ENCODE results near the gene SIPA1L3. TPM values are rescaled to one million over a fixed set of nuclear protein-coding genes. Genes with fewer than 3 reads are reported as not detected.

SIPA1L3 gene
- total and polyA plus RNA-seq, 2 of the 13 experiments (the other 11 are each of a cell fraction or from before 2014, with no cell fraction given): 5.5 to 7.7 TPM

- ChIA-PET CTCF (ENCODE audit: low intra/inter-chr PET ratio, low total read pairs) (no interaction called here), POLR2A (no interaction called here)
- FAIRE-seq (no peak), ATAC-seq (no peak), DNase-seq (ENCODE audit: low spot score) (no peak)
- Histone ChIP-seq H3K4me2 (ENCODE audit: low read depth, low read length) (no peak overlapping the region), H3K27me3 (ENCODE audit: control insufficient read depth in 1 of 2, insufficient read depth in 2 of 2, low read length in 2 of 2) (no peaks in the 10 kb centered on the region), H3K4me3 (replicated peaks in 1 of 3; ENCODE audit: insufficient read depth in 1 of 3, low read depth in 2 of 3, low read length in 3 of 3) (no peak overlapping the region), H4K20me1 (ENCODE audit: insufficient read depth, low read length) (no peaks in the 10 kb centered on the region), H3K36me3 (replicated peaks in 1 of 2; ENCODE audit: control insufficient read depth in 1 of 2, insufficient read depth in 2 of 2, low read length in 2 of 2) (peaks cover 7 to 21% of the 10 kb centered on the region in 2 experiments; a peak in 3 of 5 replicates), H3K4me1 (ENCODE audit: insufficient read depth, low read length) (no peaks in the 10 kb centered on the region), H3K27ac (ENCODE audit: extremely low read length, insufficient read depth, low read length) (no peak overlapping the region), H2AFZ (ENCODE audit: low read length) (no peak overlapping the region), H3K9ac (ENCODE audit: insufficient read depth, low read depth, low read length) (no peak overlapping the region), H3K9me3 (ENCODE audit: low read length) (peaks cover 9% of the 10 kb centered on the region; the same call in 1 of the 2 replicates), H3K79me2 (ENCODE audit: insufficient read depth, low read length) (no peaks in the 10 kb centered on the region)
- intact Hi-C loops (cut with micrococcal nuclease; ENCODE audit: unreplicated experiment): no loop called here
- WGBS (ENCODE audit: low lambda C conversion rate): 80% methylated on average over 1 of the region's 5 CpGs
- no TSS peak for BruUV-seq (replicated peaks)
- in situ Hi-C loops (cut with HindIII; ENCODE audit: extremely low pct_ligation_motif_present, low pct_unique_long_range_greater_than_20kb): no loop called here
- TF ChIP-seq GZF1 (CRISPR knock-in tag; IDR thresholded peaks at IDR 0.05) (no peak), ETV5 (CRISPR knock-in tag; IDR thresholded peaks at IDR 0.05; ENCODE audit: borderline replicate concordance) (no peak), ZNF280D (CRISPR knock-in tag; IDR thresholded peaks at IDR 0.05) (no peak), HNF4G (IDR thresholded peaks at IDR 0.05; ENCODE audit: borderline replicate concordance, low read depth, low read length) (no peak), HNF4G (CRISPR knock-in tag; IDR thresholded peaks at IDR 0.05; ENCODE audit: borderline replicate concordance, low read depth) (no peak), MED1 (CRISPR knock-in tag; IDR thresholded peaks at IDR 0.05) (no peak), RBM39 (IDR thresholded peaks at IDR 0.05; ENCODE audit: low read depth, low read length, poor library complexity, severe bottlenecking) (no peak), RBAK (CRISPR knock-in tag; IDR thresholded peaks at IDR 0.05) (no peak), ZNF777 (CRISPR knock-in tag; IDR thresholded peaks at IDR 0.05) (no peak), BRF2 (CRISPR knock-in tag; IDR thresholded peaks at IDR 0.05) (no peak), KLF6 (CRISPR knock-in tag; IDR thresholded peaks at IDR 0.05) (no peak), ZC3H13 (CRISPR knock-in tag; IDR thresholded peaks at IDR 0.05) (no peak), TCF7L2 (IDR thresholded peaks at IDR 0.05; ENCODE audit: low read depth, low read length) (no peak), ZNF350 (CRISPR knock-in tag; IDR thresholded peaks at IDR 0.05; ENCODE audit: borderline replicate concordance, low read depth) (no peak), ZNF670 (CRISPR knock-in tag; IDR thresholded peaks at IDR 0.05; ENCODE audit: borderline replicate concordance) (no peak)
- TF ChIP-seq, protein P1, sequence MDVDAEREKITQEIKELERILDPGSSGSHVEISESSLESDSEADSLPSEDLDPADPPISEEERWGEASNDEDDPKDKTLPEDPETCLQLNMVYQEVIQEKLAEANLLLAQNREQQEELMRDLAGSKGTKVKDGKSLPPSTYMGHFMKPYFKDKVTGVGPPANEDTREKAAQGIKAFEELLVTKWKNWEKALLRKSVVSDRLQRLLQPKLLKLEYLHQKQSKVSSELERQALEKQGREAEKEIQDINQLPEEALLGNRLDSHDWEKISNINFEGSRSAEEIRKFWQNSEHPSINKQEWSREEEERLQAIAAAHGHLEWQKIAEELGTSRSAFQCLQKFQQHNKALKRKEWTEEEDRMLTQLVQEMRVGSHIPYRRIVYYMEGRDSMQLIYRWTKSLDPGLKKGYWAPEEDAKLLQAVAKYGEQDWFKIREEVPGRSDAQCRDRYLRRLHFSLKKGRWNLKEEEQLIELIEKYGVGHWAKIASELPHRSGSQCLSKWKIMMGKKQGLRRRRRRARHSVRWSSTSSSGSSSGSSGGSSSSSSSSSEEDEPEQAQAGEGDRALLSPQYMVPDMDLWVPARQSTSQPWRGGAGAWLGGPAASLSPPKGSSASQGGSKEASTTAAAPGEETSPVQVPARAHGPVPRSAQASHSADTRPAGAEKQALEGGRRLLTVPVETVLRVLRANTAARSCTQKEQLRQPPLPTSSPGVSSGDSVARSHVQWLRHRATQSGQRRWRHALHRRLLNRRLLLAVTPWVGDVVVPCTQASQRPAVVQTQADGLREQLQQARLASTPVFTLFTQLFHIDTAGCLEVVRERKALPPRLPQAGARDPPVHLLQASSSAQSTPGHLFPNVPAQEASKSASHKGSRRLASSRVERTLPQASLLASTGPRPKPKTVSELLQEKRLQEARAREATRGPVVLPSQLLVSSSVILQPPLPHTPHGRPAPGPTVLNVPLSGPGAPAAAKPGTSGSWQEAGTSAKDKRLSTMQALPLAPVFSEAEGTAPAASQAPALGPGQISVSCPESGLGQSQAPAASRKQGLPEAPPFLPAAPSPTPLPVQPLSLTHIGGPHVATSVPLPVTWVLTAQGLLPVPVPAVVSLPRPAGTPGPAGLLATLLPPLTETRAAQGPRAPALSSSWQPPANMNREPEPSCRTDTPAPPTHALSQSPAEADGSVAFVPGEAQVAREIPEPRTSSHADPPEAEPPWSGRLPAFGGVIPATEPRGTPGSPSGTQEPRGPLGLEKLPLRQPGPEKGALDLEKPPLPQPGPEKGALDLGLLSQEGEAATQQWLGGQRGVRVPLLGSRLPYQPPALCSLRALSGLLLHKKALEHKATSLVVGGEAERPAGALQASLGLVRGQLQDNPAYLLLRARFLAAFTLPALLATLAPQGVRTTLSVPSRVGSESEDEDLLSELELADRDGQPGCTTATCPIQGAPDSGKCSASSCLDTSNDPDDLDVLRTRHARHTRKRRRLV (CRISPR knock-in tag; IDR thresholded peaks at IDR 0.05): no peak
These were observed 251.7 kb downstream of the SIPA1L3 start for GRCh38 chr19:38158730-38159129.
